SK-N-SH (cell line): ENCODE results near the gene DCTN3. TPM values are rescaled to one million over a fixed set of nuclear protein-coding genes. Genes with fewer than 3 reads are reported as not detected.

Source experiments
- CTCF ChIA-PET: fragments of 300-600, 350-600 bp; formaldehyde crosslinking; extraction: SDS; loops from one replicate; lab custom pipeline; 2021; lab: Yijun Ruan, JAX
- POLR2A ChIA-PET: fragments of 350-600 bp; sonication (Branson Sonifier 250); formaldehyde crosslinking; extraction: SDS; loops from one replicate; lab custom pipeline; 2020; ENCODE audit warnings: antibody characterized with exemption, inconsistent platforms; lab: Yijun Ruan, JAX
- DNase-seq: peaks from one replicate; pipeline ENCODE4 v3.0.0; 2012
- H2AFZ ChIP-seq: fragments of 200-600 bp; sonication (generic); 2 replicates; pipeline ENCODE4 v1.8.1; 2016; ENCODE audit warnings: antibody characterized with exemption, mild to moderate bottlenecking, low read depth
- H3F3A ChIP-seq: fragments of 200-600 bp; sonication (generic); replicated peaks from 2 replicates; pipeline ENCODE3; 2016; ENCODE audit warnings: antibody characterized with exemption, mild to moderate bottlenecking; ENCODE audit not compliant: insufficient read depth
- H3K27ac ChIP-seq, 2 experiments: fragments of 200-500 bp in 1 of 2; fragments of 200-600 bp in 1 of 2; sonication (Bioruptor generic) in 1 of 2; sonication (generic), shearing (Covaris generic) in 1 of 2; 2 replicates each; pipeline versions ENCODE4 v1.5.1 to v1.6.1; 2014 to 2016; ENCODE audit warnings: low read depth in 2 of 2, inconsistent platforms in 1 of 2, low read length in 1 of 2, mild to moderate bottlenecking in 1 of 2, mixed read lengths in 1 of 2
- H3K27me3 ChIP-seq: fragments of 200-600 bp; sonication (generic), shearing (Covaris generic); 2 replicates; pipeline ENCODE4 v1.6.1; 2016; ENCODE audit warnings: mixed run types; ENCODE audit not compliant: insufficient read depth
- H3K36me3 ChIP-seq, 2 experiments: fragments of 200-500 bp in 1 of 2; fragments of 200-600 bp in 1 of 2; sonication (Bioruptor generic) in 1 of 2; sonication (generic) in 1 of 2; replicated peaks in 1 of 2; 2 replicates each; pipeline versions ENCODE3 to v1.5.1; 2014 to 2016; ENCODE audit warnings: low read length in 1 of 2, mild to moderate bottlenecking in 1 of 2; ENCODE audit not compliant: insufficient read depth in 2 of 2, control insufficient read depth in 1 of 2
- H3K4me1 ChIP-seq, 2 experiments: fragments of 200-500 bp in 1 of 2; fragments of 200-600 bp in 1 of 2; sonication (Bioruptor generic) in 1 of 2; sonication (generic), shearing (Covaris generic) in 1 of 2; 2 replicates each; pipeline versions ENCODE4 v1.5.1 to v1.6.1; 2014 to 2016; ENCODE audit warnings: low read depth in 1 of 2, low read length in 1 of 2, mixed run types in 1 of 2; ENCODE audit not compliant: insufficient read depth in 2 of 2, control insufficient read depth in 1 of 2
- H3K4me2 ChIP-seq: fragments of 200-600 bp; sonication (generic), shearing (Covaris generic); 2 replicates; pipeline ENCODE4 v1.6.1; 2017; ENCODE audit warnings: mixed run types
- H3K4me3 ChIP-seq, 2 experiments: fragments of 200-500 bp in 1 of 2; fragments of 200-600 bp in 1 of 2; sonication (Bioruptor generic) in 1 of 2; sonication (generic), shearing (Covaris generic) in 1 of 2; 2 replicates each; pipeline versions ENCODE4 v1.5.1 to v1.8.1; 2014 to 2016; ENCODE audit warnings: low read depth in 2 of 2, inconsistent platforms in 1 of 2, low read length in 1 of 2, mild to moderate bottlenecking in 1 of 2, mixed read lengths in 1 of 2, moderate library complexity in 1 of 2
- H3K79me2 ChIP-seq: fragments of 200-600 bp; sonication (generic); 2 replicates; pipeline ENCODE4 v1.8.1; 2017; ENCODE audit warnings: mild to moderate bottlenecking; ENCODE audit not compliant: insufficient read depth
- H3K9ac ChIP-seq: fragments of 200-600 bp; sonication (generic); 2 replicates; pipeline ENCODE4 v1.6.1; 2017; ENCODE audit warnings: mixed run types
- H3K9me2 ChIP-seq: fragments of 200-600 bp; sonication (generic); 2 replicates; pipeline ENCODE4 v1.6.1; 2017; ENCODE audit warnings: mixed run types
- H3K9me3 ChIP-seq: fragments of 200-600 bp; sonication (generic); 2 replicates; pipeline ENCODE4 v1.6.1; 2017; ENCODE audit warnings: mixed run types, mild to moderate bottlenecking, moderate library complexity
- H4K20me1 ChIP-seq: fragments of 200-600 bp; sonication (generic); 2 replicates; pipeline ENCODE4 v1.6.1; 2017; ENCODE audit warnings: mild to moderate bottlenecking, mixed run types; ENCODE audit not compliant: insufficient read depth
- MEF2A ChIP-seq: IDR thresholded peaks from 2 replicates; pipeline ENCODE4 v1.4.0; 2012; ENCODE audit warnings: low read depth, borderline replicate concordance
- NRF1 ChIP-seq: IDR thresholded peaks from 2 replicates; pipeline ENCODE4 v1.6.1; 2012; ENCODE audit warnings: low read depth, mild to moderate bottlenecking, low read length
- SMC3 ChIP-seq: IDR thresholded peaks from 2 replicates; pipeline ENCODE4 v1.6.1; 2012; ENCODE audit warnings: low read depth, low read length, improper control_type of control experiment
- TAF1 ChIP-seq: IDR thresholded peaks from 2 replicates; pipeline ENCODE4 v1.6.1; 2012; ENCODE audit warnings: low read depth, mild to moderate bottlenecking, low read length, moderate library complexity, borderline replicate concordance
- WGBS: methylation state at CpG from one replicate; pipeline ENCODE4 v1.1.6; 2017; ENCODE audit warnings: low lambda C conversion rate; 5-methylcytosine and 5-hydroxymethylcytosine counted together
- polyA plus RNA-seq, 3 experiments: library from polyadenylated mRNA; depleted of rRNA; stranded (reverse); fragments of >200 nt; gene quantifications; 2 replicates each; pipeline ENCODE4 v1.2.3, GENCODE V29; 2012
- TF ChIP-seq, protein P1 (sequence below): fragments of 200-600 bp; sonication (generic); IDR thresholded peaks from 2 replicates; pipeline ENCODE4 v1.6.1; 2017; ENCODE audit warnings: antibody characterized with exemption, mild to moderate bottlenecking, moderate library complexity

DCTN3 gene
- polyA plus RNA-seq, 1 of the 3 experiments (the other 2 are of a cell fraction) = 300 TPM

DNA sequence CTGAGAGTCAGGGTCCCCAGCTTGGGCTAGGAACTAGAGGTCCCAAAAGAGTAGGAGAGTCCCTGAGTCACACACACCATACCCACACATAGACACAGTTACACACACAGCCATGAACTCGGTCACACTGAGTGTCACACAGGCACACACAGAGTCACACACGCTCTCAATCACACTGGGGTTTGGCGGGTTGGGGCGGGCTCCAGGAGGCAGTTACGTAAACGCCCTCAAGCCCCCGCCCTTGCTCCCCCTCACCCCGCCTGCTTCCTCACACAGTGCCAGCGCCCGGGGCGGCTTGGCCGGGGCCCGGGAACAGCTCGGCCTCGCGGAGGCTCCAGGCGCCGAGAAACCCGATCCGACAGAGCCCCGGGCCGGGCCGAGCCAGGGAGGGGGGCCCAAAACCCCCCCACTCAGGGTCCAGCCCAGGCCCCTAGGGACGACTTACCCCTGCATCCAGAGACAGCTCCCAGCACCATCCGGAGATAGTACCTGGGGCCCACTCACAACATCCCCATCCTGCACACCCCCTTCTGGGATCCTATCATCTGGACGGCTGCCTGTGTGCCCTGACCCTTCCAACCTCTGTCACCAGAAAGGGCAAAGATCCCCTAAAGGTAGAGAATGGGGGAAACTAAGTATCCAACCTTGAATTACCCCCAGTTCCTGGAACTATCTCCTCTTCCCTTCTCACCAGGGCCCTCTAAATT, 27.2 kb downstream of the DCTN3 start:
- no peak for TF ChIP-seq MEF2A
- no peak for TF ChIP-seq SMC3
- Histone ChIP-seq H3K27me3 (peaks cover 27% of the 10 kb centered on the region), H4K20me1 (0 out of 2 replicates have a peak, but pooled peaks cover 4% of the 10 kb centered on the region), H3K36me3 (no peaks in the 10 kb centered on the region), H3K9me3 (no peaks in the 10 kb centered on the region), H2AFZ (no peak overlapping the region), H3K4me1 (peaks cover 0 to 14% of the 10 kb centered on the region in 2 experiments; a peak in 1 of 4 replicates), H3F3A (no peaks in the 10 kb centered on the region), H3K4me2 (no peak overlapping the region), H3K9ac (no peak overlapping the region), H3K79me2 (no peaks in the 10 kb centered on the region), H3K9me2 (no peaks in the 10 kb centered on the region), H3K4me3 (no peak overlapping the region), H3K27ac (no peak overlapping the region)
- ChIA-PET POLR2A (no interaction called here), CTCF (interaction anchor here (0.8 to 9.8 kb wide), 18 partner anchors 8 to 260 kb away, joined by 3 to 507 read pairs (median 24); partner anchors contain the start of gene RPP25L)
- 74% methylated on average over 25 of the region's 26 CpGs for WGBS
- DNase-seq = peak; percentile 47

DNA sequence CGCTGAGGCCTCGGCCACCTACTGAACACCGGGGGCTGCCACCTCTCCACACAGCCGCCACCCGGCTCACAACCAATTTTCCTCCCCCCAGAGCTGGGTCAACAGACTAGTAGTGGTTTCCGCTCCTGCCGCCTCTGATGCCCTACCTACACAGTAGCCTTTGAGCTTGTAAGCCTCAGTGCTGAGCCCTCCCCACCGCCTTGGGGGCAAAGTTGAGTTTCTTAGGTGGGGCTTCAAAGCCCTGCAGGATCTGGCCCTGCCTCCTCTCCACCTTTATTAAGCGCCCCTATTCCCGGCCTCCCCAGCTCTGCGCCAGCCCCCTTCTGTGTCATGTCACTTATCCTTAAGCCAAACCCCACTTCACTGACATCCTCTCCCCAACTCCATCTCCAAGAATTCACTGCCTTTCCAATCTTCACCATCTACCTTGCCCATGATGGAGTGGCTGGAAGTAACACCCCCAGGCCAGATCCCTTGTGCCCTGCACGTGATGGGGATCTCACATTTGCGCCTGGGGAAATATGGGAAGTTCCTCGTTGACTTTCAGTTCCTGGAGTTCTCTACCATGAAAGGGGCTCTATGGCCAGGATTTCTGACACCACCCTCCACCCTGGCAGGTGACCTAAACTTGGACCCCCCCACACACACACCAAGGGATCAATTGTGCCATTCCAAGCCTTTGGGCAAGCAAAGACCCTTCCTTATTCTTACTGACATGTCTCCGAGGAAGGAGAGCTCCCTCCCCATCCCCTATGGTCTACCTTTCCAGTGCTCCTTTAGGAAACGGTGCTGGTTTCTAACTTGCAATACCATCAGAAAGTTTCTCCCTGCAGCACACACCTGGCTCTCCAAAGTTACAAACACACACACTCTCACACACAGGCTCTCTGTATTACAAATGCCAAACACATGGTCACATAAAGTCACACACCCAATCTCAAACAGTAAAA, 28.1 kb downstream of the DCTN3 start:
- 0 out of 2 replicates have a peak, but pooled peaks cover 4% of the 10 kb centered on the region for H4K20me1 ChIP-seq
- no peak overlapping the region for H3K9ac ChIP-seq
- peak overlapping the region in 1 of 2 experiments; percentile 46; a peak in 1 of 4 replicates for H3K4me3 ChIP-seq
- ChIA-PET POLR2A (interaction anchor here (1.6 kb wide), 1 partner anchor 37 kb away, joined by 4 read pairs; no protein-coding TSS in a partner anchor), CTCF (interaction anchor here (0.6 to 9.8 kb wide), 77 partner anchors 9 to 361 kb away, joined by 3 to 507 read pairs (median 5); partner anchors contain the start of genes DCTN3, ENHO, MYORG and RPP25L)
- no peak for DNase-seq
- H3F3A ChIP-seq = no peaks in the 10 kb centered on the region
- no peak overlapping the region for H2AFZ ChIP-seq
- no peaks in the 10 kb centered on the region for H3K9me3 ChIP-seq
- H3K36me3 ChIP-seq = no peaks in the 10 kb centered on the region
- WGBS = 43% methylated on average over 12 of the region's 16 CpGs
- H3K9me2 ChIP-seq = no peaks in the 10 kb centered on the region
- peaks cover 0 to 22% of the 10 kb centered on the region in 2 experiments; a peak in 1 of 4 replicates for H3K4me1 ChIP-seq
- H3K27ac ChIP-seq = no peak overlapping the region
- TF ChIP-seq NRF1 = no peak
- TF ChIP-seq, protein P1, sequence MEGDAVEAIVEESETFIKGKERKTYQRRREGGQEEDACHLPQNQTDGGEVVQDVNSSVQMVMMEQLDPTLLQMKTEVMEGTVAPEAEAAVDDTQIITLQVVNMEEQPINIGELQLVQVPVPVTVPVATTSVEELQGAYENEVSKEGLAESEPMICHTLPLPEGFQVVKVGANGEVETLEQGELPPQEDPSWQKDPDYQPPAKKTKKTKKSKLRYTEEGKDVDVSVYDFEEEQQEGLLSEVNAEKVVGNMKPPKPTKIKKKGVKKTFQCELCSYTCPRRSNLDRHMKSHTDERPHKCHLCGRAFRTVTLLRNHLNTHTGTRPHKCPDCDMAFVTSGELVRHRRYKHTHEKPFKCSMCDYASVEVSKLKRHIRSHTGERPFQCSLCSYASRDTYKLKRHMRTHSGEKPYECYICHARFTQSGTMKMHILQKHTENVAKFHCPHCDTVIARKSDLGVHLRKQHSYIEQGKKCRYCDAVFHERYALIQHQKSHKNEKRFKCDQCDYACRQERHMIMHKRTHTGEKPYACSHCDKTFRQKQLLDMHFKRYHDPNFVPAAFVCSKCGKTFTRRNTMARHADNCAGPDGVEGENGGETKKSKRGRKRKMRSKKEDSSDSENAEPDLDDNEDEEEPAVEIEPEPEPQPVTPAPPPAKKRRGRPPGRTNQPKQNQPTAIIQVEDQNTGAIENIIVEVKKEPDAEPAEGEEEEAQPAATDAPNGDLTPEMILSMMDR = peak; percentile 16; the same call in 1 of the 2 replicates
- no peak for TF ChIP-seq TAF1
- TF ChIP-seq MEF2A = no peak
- H3K79me2 ChIP-seq = no peaks in the 10 kb centered on the region
- no peak overlapping the region for H3K4me2 ChIP-seq
- peaks cover 36% of the 10 kb centered on the region for H3K27me3 ChIP-seq
